Inflammatory macrophage (primary cell): ENCODE results near the gene ZNF319.

Experiments
- DNase-seq, 2 donors: peaks; one replicate each; pipeline ENCODE4 v3.0.0-alpha.2; 2020 to 2022

The ZNF319 gene

GRCh38 chr16:57971848-57972247, 28.6 kb downstream of the ZNF319 start:
- no peak for DNase-seq

- DNase-seq = no peak
Measured at GRCh38 chr16:57970970-57971369, 29.5 kb downstream of the ZNF319 start, which contains the start of gene CNGB1. Gene CNGB1 (minus strand): TSS chr16:57971128. CDS start chr16:57967286, 3,842 bp downstream.

GRCh38 chr16:57970319-57970718, 30.2 kb downstream of the ZNF319 start:
- no peak for DNase-seq

- no peak for DNase-seq
Measured at GRCh38 chr16:57969451-57970123, 30.9 kb downstream of the ZNF319 start.

GRCh38 chr16:57967916-57968315, 32.6 kb downstream of the ZNF319 start:
- DNase-seq = no peak

GRCh38 chr16:57966986-57967385, 33.5 kb downstream of the ZNF319 start:
- DNase-seq = no peak

GRCh38 chr16:57966204-57966771, 34.2 kb downstream of the ZNF319 start:
- DNase-seq = no peak

GRCh38 chr16:57964157-57964700, 36.2 kb downstream of the ZNF319 start:
- no peak for DNase-seq

GRCh38 chr16:57962756-57963155, 37.7 kb downstream of the ZNF319 start:
- no peak for DNase-seq

- no peak for DNase-seq
Measured at GRCh38 chr16:57962046-57962445, 38.4 kb downstream of the ZNF319 start.

- no peak for DNase-seq
Measured at GRCh38 chr16:57961538-57961937, 38.9 kb downstream of the ZNF319 start.

GRCh38 chr16:57960826-57961472, 39.5 kb downstream of the ZNF319 start:
- no peak for DNase-seq

- DNase-seq = no peak
Measured at GRCh38 chr16:57960310-57960709, 40.2 kb downstream of the ZNF319 start.

GRCh38 chr16:57959804-57960203, 40.7 kb downstream of the ZNF319 start:
- no peak for DNase-seq

GRCh38 chr16:57959121-57959520, 41.4 kb downstream of the ZNF319 start:
- peak in 1 of 2 donors; percentile 8 for DNase-seq

GRCh38 chr16:57958544-57958943, 41.9 kb downstream of the ZNF319 start:
- DNase-seq = no peak

GRCh38 chr16:57957673-57958392, 42.6 kb downstream of the ZNF319 start:
- no peak for DNase-seq

- no peak for DNase-seq
Measured at GRCh38 chr16:57956924-57957672, 43.4 kb downstream of the ZNF319 start.

GRCh38 chr16:57956270-57956808, 44.1 kb downstream of the ZNF319 start:
- no peak for DNase-seq

- DNase-seq = no peak
Measured at GRCh38 chr16:57955572-57956188, 44.8 kb downstream of the ZNF319 start.

GRCh38 chr16:57953857-57954256, 46.6 kb downstream of the ZNF319 start:
- no peak for DNase-seq

GRCh38 chr16:57952909-57953308, 47.6 kb downstream of the ZNF319 start:
- DNase-seq = no peak
